Smooth muscle cell (in vitro differentiated cells): ENCODE results near the gene PQBP1. TPM values are rescaled to one million over a fixed set of nuclear protein-coding genes. Genes with fewer than 3 reads are reported as not detected.

ENCODE experiments used
- DNase-seq: peaks from one replicate; lab custom pipeline; 2025; ENCODE audit not compliant: unreplicated experiment; lab: John Stamatoyannopoulos, UW
- H2AFZ ChIP-seq: fragments of 200-600 bp; sonication (generic); 2 replicates; pipeline ENCODE4 v1.6.0; 2016; ENCODE audit warnings: antibody characterized with exemption, low read depth, mild to moderate bottlenecking
- H3F3A ChIP-seq: fragments of 200-600 bp; sonication (generic); 2 replicates; pipeline ENCODE4 v1.6.0; 2017; ENCODE audit warnings: antibody characterized with exemption, low read depth
- H3K27ac ChIP-seq: fragments of 200-600 bp; sonication (generic); 2 replicates; pipeline ENCODE4 v1.5.1; 2016; ENCODE audit warnings: low read depth, mild to moderate bottlenecking
- H3K27me3 ChIP-seq: fragments of 200-600 bp; sonication (generic); 2 replicates; pipeline ENCODE4 v1.6.1; 2016; ENCODE audit warnings: low read depth, mild to moderate bottlenecking
- H3K36me3 ChIP-seq: fragments of 200-600 bp; sonication (generic); 2 replicates; pipeline ENCODE4 v1.5.1; 2016; ENCODE audit warnings: low read depth
- H3K4me1 ChIP-seq: fragments of 200-600 bp; sonication (generic); 2 replicates; pipeline ENCODE4 v1.5.1; 2016; ENCODE audit warnings: low read depth
- H3K4me2 ChIP-seq: fragments of 200-600 bp; sonication (generic); 2 replicates; pipeline ENCODE4 v1.6.0; 2016; ENCODE audit warnings: mild to moderate bottlenecking
- H3K4me3 ChIP-seq: fragments of 200-600 bp; sonication (generic); 2 replicates; pipeline ENCODE4 v1.5.1; 2016; ENCODE audit warnings: mild to moderate bottlenecking
- H3K79me2 ChIP-seq: fragments of 200-600 bp; sonication (generic); 2 replicates; pipeline ENCODE4 v1.6.0; 2016; ENCODE audit warnings: low read depth, mild to moderate bottlenecking
- H3K9ac ChIP-seq: fragments of 200-600 bp; sonication (generic); 2 replicates; pipeline ENCODE4 v1.6.0; 2016; ENCODE audit warnings: low read depth
- H3K9me3 ChIP-seq: fragments of 200-600 bp; sonication (generic); replicated peaks from 2 replicates; pipeline ENCODE4 v1.5.1; 2016; ENCODE audit warnings: low read depth
- H4K20me1 ChIP-seq: fragments of 200-600 bp; sonication (generic); 2 replicates; pipeline ENCODE4 v1.6.0; 2016; ENCODE audit warnings: low read depth
- CTCF ChIP-seq: fragments of 200-600 bp; sonication (generic); IDR thresholded peaks from 2 replicates; pipeline ENCODE4 v1.5.1; 2017; ENCODE audit warnings: borderline replicate concordance, mild to moderate bottlenecking, antibody characterized with exemption; ENCODE audit not compliant: insufficient read depth, poor library complexity, severe bottlenecking
- WGBS: methylation state at CpG from one replicate; pipeline ENCODE4 v1.1.7; 2016; ENCODE audit warnings: low lambda C conversion rate; 5-methylcytosine and 5-hydroxymethylcytosine counted together
- polyA plus RNA-seq: library from polyadenylated mRNA; unstranded; fragments of >200 nt; fragmentation: Nextera tagmentation; extraction: Ambion mirVana; gene quantifications from 2 replicates; pipeline ENCODE4 v1.2.1, GENCODE V29; 2016
- total RNA-seq: library from RNA; depleted of rRNA; stranded (reverse); fragments of >200 nt; gene quantifications from 2 replicates; pipeline ENCODE4 v1.2.3, GENCODE V29; 2014

Gene PQBP1
- total and polyA plus RNA-seq, 2 experiments from 2014 or later = 20.6 to 46.7 TPM

DNA sequence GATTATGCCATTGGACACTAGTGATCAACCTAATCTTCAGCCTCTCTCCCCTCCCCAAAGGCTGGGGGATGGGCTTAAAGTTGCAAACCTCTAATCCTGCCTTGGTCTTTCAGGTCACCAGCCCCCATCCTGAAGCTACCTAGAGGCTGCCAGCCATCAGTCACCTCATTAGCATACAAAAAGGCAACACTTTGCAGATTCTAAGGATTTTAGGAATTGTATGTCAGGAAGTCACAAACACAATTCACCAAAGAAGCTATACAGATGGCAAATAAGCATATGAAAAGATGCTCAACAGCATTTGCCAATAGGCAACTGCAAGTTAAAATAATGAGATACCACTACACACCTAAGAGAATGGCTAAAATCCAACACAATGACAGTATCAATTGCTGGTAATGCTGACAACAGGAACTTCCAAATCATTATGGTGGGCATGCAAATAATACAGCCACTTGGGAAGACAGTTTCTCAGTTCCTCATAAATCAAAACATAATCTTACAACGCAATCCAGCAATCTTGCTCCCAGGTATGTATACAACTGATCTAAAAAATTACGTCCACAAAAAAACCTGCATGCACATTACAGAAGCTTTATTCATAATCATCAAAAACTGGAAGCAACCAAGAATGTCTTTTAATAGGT is 30.1 kb downstream of the PQBP1 start:
- Histone ChIP-seq H3K9ac (no peak overlapping the region), H3K27ac (no peak overlapping the region), H4K20me1 (peaks cover 15% of the 10 kb centered on the region), H3K36me3 (no peaks in the 10 kb centered on the region), H3K4me2 (no peak overlapping the region), H3K9me3 (no peaks in the 10 kb centered on the region), H3K4me3 (no peak overlapping the region), H3F3A (no peaks in the 10 kb centered on the region), H3K27me3 (no peaks in the 10 kb centered on the region), H2AFZ (no peak overlapping the region), H3K4me1 (peaks cover 6% of the 10 kb centered on the region), H3K79me2 (peaks cover 3% of the 10 kb centered on the region)
- no peak for TF ChIP-seq CTCF
- no peak for DNase-seq
- 75% methylated on average over 2 of the region's 2 CpGs for WGBS

GRCh38 chrX:48933757-48934156 is 36.0 kb downstream of the PQBP1 start:
- no peaks in the 10 kb centered on the region for H3K9me3 ChIP-seq
- WGBS = 97% methylated on average over 2 of the region's 2 CpGs
- no peak overlapping the region for H2AFZ ChIP-seq
- no peak overlapping the region for H3K9ac ChIP-seq
- no peak overlapping the region for H3K4me3 ChIP-seq
- no peaks in the 10 kb centered on the region for H3K79me2 ChIP-seq
- no peaks in the 10 kb centered on the region for H3K27me3 ChIP-seq
- TF ChIP-seq CTCF = no peak
- no peaks in the 10 kb centered on the region for H3F3A ChIP-seq
- no peaks in the 10 kb centered on the region for H3K36me3 ChIP-seq
- H3K27ac ChIP-seq = no peak overlapping the region
- no peak overlapping the region for H3K4me2 ChIP-seq
- no peak for DNase-seq
- no peaks in the 10 kb centered on the region for H3K4me1 ChIP-seq
- peaks cover 22% of the 10 kb centered on the region for H4K20me1 ChIP-seq

DNA sequence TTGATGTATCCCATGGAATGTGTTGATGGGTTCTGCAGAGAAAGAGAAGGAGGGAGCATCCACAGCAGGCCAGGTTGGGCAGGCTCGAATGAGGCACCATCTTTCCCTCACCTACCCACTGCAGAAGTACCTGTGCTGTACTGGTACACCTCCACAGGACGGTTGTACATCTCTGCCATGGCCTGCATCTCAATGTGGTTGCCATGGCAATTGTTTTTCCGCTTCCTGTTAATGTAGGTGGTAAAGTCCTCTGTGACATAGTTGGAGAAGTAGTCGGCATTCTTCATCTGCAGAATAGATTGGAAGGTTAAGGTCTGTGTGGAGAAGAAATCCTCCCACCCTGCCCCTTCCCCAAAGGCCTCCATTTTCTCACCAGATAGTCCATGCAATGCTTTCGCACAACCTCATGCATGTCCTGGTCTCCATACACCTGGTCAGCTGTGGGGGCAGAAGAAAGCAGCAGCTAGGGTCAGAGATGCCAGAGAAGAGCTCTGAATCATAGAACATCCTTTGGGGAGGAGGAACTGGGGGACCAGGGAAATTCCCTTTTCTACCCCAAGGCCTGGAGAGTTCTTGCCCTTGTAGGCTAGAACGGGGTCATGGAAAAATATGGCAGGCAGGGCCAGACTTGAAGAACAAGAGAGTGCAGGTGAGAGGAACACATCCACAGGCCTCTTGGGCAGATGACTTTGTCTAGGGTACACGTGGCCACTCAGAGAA is 37.0 kb downstream of the PQBP1 start:
- no peak for TF ChIP-seq CTCF
- H3K79me2 ChIP-seq = no peaks in the 10 kb centered on the region
- no peaks in the 10 kb centered on the region for H3K9me3 ChIP-seq
- no peak overlapping the region for H3K4me2 ChIP-seq
- H3K36me3 ChIP-seq = no peaks in the 10 kb centered on the region
- H3K4me3 ChIP-seq = no peak overlapping the region
- no peak overlapping the region for H2AFZ ChIP-seq
- no peaks in the 10 kb centered on the region for H3K4me1 ChIP-seq
- DNase-seq = no peak
- no peaks in the 10 kb centered on the region for H3F3A ChIP-seq
- no peaks in the 10 kb centered on the region for H3K27me3 ChIP-seq
- WGBS = 83% methylated on average over 7 of the region's 7 CpGs
- H3K9ac ChIP-seq = no peak overlapping the region
- no peak overlapping the region for H3K27ac ChIP-seq
- H4K20me1 ChIP-seq = peaks cover 32% of the 10 kb centered on the region
